NCI-H748 (cell line): Measurements from ENCODE around the gene STIMATE.
A peak's percentile ranks its signal among the peaks of the same experiment; 100 is the strongest.

Experiments used
- DNase-seq: peaks from one replicate; lab custom pipeline; 2025; ENCODE audit not compliant: unreplicated experiment; lab: John Stamatoyannopoulos, UW

Gene STIMATE

GRCh38 chr3:52871761-52872160 lies 25.6 kb downstream of the STIMATE start:
- DNase-seq, result no peak

GRCh38 chr3:52870471-52870870 lies 26.9 kb downstream of the STIMATE start:
- no peak for DNase-seq

GRCh38 chr3:52866427-52866826 lies 30.9 kb downstream of the STIMATE start:
- DNase-seq, result no peak

- DNase-seq, result no peak
These were observed 31.4 kb downstream of the STIMATE start for GRCh38 chr3:52865994-52866393.

- no peak for DNase-seq
These were observed 37.0 kb downstream of the STIMATE start for GRCh38 chr3:52860424-52860768.

- no peak for DNase-seq
These were observed 37.5 kb downstream of the STIMATE start for GRCh38 chr3:52859686-52860423.

GRCh38 chr3:52857864-52858263 lies 39.5 kb downstream of the STIMATE start:
- DNase-seq, result no peak

GRCh38 chr3:52857133-52857532 lies 40.2 kb downstream of the STIMATE start:
- DNase-seq, result no peak

GRCh38 chr3:52856666-52857065 lies 40.7 kb downstream of the STIMATE start:
- no peak for DNase-seq

GRCh38 chr3:52854013-52854412 lies 43.3 kb downstream of the STIMATE start:
- no peak for DNase-seq

GRCh38 chr3:52852419-52852818 lies 44.9 kb downstream of the STIMATE start:
- DNase-seq, result no peak

- peak; percentile 35 for DNase-seq
These were observed 46.0 kb downstream of the STIMATE start for GRCh38 chr3:52851348-52851747.

- no peak for DNase-seq
These were observed 47.7 kb downstream of the STIMATE start for GRCh38 chr3:52849656-52850055.

GRCh38 chr3:52848617-52849016 lies 48.7 kb downstream of the STIMATE start:
- no peak for DNase-seq

GRCh38 chr3:52847726-52848125 lies 49.6 kb downstream of the STIMATE start:
- DNase-seq, result no peak

- no peak for DNase-seq
These were observed 50.1 kb downstream of the STIMATE start for GRCh38 chr3:52847241-52847640.

GRCh38 chr3:52846432-52846965 lies 50.8 kb downstream of the STIMATE start:
- DNase-seq, result peak; percentile 15

- no peak for DNase-seq
These were observed 51.5 kb downstream of the STIMATE start for GRCh38 chr3:52845691-52846431.

- no peak for DNase-seq
These were observed 52.2 kb downstream of the STIMATE start for GRCh38 chr3:52845157-52845556.

- DNase-seq, result no peak
These were observed 52.9 kb downstream of the STIMATE start for GRCh38 chr3:52844290-52844975.

- DNase-seq, result no peak
These were observed 53.5 kb downstream of the STIMATE start for GRCh38 chr3:52843881-52844280.
